ENCODE measurements around the gene GRAMD2B.

GRAMD2B gene

DNA sequence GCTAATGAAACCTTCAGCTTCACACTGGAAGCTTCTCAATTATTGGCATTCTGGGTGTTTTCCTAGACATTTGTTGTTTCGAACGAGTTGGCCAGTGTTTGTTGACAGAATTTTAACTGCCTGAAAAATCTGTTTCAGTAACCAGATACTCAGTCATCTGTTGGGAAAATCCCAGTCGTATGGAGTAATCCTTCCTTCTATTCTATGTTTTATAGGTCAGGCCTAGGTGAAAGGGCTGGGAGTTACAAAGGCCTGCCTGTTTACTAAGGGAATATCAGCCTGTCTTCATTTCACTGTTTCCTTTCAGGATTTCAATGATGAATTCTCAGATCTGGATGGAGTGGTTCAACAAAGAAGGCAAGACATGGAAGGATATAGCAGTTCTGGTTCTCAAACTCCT lies 59.9 kb downstream of the GRAMD2B start:
- DNase-seq, result no peak

- no peak for DNase-seq
These were observed 61.0 kb downstream of the GRAMD2B start for GRCh38 chr5:126484253-126484652.

DNA sequence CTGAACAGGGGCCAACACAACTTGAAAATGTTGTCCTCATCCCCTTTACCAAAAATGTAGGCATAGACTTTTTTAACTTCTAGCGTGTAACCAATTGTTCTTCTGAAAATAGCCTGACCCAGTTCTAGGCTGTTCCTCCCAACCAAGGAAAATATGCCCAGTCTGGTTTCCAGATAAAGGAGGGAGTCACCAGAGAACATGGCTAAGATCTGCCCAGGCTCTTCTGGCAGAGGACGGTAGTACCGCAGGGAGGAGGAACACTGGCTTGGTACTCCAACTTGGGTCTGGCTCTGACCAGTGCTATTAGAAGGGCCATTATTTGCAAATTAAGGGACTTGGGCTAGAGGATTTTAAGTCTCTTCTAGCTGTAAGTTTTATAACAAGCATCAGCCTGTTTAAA lies 63.1 kb downstream of the GRAMD2B start:
- no peak for DNase-seq

GRCh38 chr5:126487596-126487995 lies 64.4 kb downstream of the GRAMD2B start:
- no peak for DNase-seq

DNA sequence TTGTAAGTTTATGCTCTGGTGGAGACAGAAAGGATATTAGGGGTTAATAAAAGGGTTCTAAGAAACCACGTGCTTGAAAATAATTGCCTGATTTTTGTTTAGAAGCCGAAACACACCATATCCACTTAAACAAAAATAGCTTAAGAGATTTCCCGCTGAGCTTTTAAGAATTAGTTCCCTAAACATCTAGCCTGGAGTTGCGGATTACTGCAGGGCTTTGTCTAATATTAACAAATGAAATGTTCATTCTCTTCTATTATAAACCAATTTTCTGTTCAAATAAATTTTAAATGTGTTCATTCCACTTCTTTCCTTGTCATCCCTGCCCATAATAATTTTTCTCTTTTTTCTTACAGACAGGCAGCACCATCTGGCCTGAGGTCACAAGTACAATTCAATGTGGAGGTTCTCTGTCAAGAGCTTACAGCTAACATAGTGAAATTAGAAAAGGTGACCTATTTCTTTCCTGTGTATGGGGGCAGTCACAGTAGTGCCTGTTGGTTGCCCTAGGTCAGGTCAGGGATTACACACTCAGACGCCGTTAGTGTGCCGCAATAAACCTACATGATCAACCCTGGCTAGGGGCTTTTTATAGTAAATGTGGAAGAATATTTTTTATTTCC lies 65.3 kb downstream of the GRAMD2B start:
- DNase-seq, result no peak

- DNase-seq, result no peak
These were observed 67.1 kb downstream of the GRAMD2B start for GRCh38 chr5:126490167-126490940.

GRCh38 chr5:126492939-126493338 lies 69.7 kb downstream of the GRAMD2B start:
- DNase-seq, result no peak

GRCh38 chr5:126494393-126494792 lies 71.2 kb downstream of the GRAMD2B start:
- no peak for DNase-seq

GRCh38 chr5:126497506-126497905 lies 74.3 kb downstream of the GRAMD2B start:
- no peak for DNase-seq

- no peak for DNase-seq
These were observed 76.1 kb downstream of the GRAMD2B start for GRCh38 chr5:126499278-126499677.

DNA sequence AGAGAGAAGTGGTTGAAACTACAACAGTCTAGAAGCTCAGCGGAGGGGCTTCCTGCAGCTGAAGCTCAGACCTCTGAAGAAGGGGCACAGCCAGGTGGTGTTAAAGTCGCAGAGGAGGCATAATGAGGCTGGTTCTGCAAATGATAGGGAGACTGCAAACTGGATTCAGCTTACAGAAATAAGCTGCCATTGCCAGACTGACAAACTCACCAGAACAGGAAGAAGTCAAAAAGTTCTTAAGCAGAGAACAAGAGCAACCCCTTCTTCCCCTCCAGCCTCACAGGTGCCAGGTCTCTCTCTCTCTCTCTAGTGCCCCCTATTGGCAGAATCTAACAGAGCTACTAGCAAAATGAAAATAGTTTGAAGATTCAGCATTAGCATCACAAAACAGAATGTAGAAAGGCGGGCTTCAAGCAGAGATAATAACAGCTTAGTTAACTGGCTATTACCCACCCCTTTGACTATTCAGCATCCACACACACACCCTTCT lies 76.7 kb downstream of the GRAMD2B start:
- DNase-seq, result no peak

DNA sequence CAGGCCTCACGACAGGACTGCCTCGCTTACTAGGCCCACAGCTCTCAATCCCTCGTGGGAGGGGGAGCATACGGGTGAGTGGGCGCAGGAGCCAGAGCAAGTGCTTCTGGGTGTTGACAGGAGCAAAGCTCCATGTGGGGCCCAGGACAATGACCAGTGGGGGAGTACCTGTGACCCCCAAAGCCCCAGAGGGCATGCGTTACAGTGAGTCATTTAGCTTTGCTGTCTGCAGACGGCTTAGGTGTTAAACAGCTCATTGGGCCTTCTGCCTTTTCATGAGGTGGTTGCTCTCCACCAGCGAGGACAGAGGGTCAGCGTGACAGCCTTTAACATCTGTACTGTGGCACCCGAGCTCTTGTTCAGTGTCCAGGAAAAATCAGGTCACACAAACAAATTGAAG lies 78.2 kb downstream of the GRAMD2B start:
- no peak for DNase-seq

GRCh38 chr5:126503602-126504104 lies 80.4 kb downstream of the GRAMD2B start:
- no peak for DNase-seq

DNA sequence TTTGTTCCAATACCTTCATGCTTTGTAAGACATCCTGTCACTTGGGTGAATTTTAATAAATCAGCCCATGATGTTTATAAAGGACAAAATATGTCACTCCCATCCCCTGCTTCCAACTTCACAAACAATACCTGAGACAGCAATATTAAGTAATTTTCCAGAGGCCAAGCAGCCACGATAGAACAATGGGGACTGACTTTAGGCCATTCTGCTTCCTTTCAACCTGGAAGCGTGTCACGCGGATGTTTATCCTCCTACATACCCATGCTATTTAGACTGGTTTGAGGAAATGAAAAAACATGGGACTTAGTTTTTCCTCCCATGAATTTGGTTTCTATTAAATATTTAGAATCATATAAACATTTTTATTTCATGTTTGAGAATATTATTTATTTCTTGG lies 82.9 kb downstream of the GRAMD2B start:
- no peak for DNase-seq

DNA sequence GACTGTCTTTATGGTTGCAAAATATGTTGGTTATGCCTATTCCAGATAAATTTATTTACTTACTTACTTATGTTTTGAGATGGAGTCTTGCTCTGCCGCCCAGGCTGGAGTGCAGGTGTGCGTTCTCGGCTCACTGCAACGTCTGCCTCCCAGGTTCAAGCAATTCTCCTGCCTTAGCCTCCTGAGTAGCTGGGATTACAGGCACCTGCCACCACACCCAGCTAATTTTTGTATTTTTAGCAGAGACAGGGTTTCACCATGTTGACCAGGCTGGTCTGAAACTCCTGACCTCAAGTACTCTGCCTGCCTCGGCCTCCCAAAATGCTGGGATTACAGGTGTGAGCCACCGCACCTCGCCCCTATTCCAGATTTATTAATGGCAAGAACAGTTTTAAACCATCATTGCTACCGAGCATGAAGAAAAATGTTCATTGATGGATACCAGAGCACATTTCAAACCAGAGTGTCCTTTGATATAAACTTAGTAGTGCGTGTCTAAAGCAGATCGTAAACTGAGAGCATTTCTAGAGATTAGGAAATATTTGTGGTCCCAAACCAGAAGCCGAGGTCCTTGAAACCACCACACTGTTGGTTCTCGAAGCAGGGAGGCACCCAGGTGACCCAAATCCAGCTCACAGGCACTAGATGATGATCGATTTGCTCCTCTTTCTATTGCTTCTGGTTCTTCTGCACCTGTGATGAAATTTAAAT lies 85.2 kb downstream of the GRAMD2B start:
- no peak for DNase-seq

DNA sequence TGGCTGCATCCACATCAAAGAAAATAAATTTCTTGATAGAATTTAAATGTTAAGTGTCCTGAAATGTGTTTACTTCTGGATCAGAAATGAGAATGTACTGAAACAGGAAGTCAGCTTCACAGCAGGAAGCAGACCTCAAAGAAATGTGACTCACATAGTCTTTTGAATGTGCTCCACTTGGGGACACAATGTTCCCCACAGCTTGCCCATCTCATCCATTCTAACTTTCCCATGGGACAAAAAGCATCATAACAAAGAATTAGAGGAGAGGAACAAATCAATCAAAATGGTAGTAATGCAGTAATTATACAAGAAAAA lies 85.7 kb downstream of the GRAMD2B start:
- DNase-seq, result no peak

DNA sequence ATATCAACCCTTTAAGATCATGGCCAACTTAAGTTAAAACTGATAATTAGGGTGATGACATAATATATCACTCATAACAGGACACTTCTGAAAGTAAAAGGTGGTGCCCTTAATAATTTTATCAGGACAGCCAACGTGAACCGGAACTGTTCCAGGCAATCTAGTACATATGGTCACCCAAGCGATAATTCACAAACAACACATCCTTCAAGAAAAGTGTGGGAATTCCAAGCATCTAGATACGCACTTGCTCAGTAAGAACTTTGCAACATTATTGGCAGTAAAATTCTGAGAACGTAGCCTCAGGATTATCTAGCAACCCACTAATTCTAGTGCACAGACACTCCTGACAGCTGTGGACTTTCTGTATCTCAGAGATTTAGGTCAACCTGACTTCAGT lies 86.1 kb downstream of the GRAMD2B start:
- no peak for DNase-seq

GRCh38 chr5:126511961-126512360 lies 88.8 kb downstream of the GRAMD2B start:
- DNase-seq, result no peak

DNA sequence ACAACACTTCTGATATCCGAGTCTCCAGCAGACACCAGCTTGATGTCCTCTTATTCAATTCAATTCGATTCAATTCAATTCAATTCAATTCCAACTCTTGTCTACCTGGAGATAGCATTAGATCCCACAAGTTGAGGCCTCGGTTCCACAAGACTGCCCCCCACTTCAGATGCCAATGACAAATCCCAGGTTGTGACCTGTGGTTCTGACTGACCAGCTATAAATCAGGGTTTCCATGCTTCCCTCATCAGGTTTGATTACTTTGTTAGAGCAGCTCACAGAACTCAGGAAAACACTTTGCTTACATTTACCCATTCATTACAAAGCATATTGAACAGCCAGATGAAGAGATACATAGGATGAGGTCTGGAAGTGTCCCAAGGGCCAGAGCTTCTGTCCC lies 89.2 kb downstream of the GRAMD2B start:
- no peak for DNase-seq

GRCh38 chr5:126513302-126513701 lies 90.1 kb downstream of the GRAMD2B start:
- DNase-seq, result no peak

- DNase-seq, result no peak
These were observed 90.5 kb downstream of the GRAMD2B start for GRCh38 chr5:126513703-126514102.

DNA sequence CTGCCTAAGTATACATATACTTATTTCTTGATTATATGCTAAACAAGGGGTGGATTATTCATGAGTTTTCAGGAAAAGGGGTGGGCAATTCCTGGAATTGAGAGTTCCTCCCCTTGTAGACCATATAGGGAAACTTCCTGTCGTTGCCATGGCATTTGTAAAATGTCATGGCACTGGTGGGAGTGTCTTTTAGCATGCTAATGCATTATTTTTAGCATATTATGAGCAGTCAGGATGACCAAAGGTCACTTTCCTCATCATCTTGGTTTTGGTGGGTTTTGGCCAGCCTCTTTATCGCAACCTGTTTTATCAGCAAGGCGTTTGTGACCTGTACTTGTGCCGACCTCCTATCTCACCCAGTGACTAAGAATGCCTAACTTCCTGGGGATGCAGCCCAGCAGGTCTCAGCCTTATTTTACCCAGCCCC lies 90.9 kb downstream of the GRAMD2B start:
- no peak for DNase-seq

DNA sequence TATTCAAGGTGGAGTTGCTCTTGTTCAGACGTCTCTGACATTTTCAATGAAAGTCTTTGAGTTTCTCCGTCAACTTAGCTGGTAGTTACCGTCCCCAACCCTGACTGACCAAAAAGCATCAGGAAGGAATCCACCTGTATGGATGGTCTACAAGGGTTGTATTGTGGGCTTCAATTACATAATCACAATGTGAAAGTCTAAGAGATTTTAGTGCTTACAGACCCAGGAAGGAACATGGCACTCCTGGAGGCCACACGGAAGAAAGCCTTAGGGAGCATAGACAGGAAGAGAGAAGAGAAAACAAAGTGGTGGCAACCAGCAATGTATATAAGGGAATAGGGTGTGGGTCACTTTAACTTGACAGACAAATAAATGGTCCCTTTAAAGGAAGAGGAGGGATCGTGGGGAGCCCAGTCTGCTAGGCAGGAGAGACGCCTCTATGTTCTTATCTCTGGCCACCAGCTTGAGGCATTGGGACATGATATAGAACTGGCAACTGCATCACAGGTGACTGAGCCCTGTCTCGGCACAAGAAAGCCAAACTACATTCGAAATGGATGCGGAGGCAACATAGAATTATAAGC lies 91.4 kb downstream of the GRAMD2B start:
- DNase-seq, result no peak

DNA sequence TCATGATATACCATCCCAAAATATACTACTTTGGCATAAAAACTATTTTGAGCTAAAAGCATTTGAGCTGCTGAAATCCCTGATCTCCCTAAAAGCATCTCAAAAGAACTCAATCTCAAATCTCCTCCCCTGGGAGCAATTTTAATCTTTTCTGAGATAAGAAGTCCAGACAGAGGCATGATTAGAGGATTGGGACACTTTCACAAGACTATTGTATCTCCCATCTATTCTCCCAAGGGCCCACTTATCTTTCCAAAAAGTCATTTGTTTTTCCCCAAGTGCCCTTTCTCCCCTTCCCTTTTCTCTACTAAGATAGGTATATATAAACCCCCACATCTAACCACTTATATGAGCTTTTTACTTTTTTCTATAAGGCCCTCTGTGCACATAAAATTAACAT lies 92.1 kb downstream of the GRAMD2B start:
- DNase-seq, result no peak

All from NCI-H1105 (cell line).